ENCODE measurements around the gene WDFY4.

GRCh38 chr10:48883701-48884100, 199.0 kb downstream of the WDFY4 start:
- TF ChIP-seq, protein P1, sequence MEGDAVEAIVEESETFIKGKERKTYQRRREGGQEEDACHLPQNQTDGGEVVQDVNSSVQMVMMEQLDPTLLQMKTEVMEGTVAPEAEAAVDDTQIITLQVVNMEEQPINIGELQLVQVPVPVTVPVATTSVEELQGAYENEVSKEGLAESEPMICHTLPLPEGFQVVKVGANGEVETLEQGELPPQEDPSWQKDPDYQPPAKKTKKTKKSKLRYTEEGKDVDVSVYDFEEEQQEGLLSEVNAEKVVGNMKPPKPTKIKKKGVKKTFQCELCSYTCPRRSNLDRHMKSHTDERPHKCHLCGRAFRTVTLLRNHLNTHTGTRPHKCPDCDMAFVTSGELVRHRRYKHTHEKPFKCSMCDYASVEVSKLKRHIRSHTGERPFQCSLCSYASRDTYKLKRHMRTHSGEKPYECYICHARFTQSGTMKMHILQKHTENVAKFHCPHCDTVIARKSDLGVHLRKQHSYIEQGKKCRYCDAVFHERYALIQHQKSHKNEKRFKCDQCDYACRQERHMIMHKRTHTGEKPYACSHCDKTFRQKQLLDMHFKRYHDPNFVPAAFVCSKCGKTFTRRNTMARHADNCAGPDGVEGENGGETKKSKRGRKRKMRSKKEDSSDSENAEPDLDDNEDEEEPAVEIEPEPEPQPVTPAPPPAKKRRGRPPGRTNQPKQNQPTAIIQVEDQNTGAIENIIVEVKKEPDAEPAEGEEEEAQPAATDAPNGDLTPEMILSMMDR (IDR thresholded peaks at IDR 0.05; ENCODE audit: poor library complexity, severe bottlenecking), result no peak
- no peak for TF ChIP-seq EP300 (conservative IDR thresholded peaks at IDR 0.05; ENCODE audit: poor library complexity, severe bottlenecking)
- TF ChIP-seq, protein P2, sequence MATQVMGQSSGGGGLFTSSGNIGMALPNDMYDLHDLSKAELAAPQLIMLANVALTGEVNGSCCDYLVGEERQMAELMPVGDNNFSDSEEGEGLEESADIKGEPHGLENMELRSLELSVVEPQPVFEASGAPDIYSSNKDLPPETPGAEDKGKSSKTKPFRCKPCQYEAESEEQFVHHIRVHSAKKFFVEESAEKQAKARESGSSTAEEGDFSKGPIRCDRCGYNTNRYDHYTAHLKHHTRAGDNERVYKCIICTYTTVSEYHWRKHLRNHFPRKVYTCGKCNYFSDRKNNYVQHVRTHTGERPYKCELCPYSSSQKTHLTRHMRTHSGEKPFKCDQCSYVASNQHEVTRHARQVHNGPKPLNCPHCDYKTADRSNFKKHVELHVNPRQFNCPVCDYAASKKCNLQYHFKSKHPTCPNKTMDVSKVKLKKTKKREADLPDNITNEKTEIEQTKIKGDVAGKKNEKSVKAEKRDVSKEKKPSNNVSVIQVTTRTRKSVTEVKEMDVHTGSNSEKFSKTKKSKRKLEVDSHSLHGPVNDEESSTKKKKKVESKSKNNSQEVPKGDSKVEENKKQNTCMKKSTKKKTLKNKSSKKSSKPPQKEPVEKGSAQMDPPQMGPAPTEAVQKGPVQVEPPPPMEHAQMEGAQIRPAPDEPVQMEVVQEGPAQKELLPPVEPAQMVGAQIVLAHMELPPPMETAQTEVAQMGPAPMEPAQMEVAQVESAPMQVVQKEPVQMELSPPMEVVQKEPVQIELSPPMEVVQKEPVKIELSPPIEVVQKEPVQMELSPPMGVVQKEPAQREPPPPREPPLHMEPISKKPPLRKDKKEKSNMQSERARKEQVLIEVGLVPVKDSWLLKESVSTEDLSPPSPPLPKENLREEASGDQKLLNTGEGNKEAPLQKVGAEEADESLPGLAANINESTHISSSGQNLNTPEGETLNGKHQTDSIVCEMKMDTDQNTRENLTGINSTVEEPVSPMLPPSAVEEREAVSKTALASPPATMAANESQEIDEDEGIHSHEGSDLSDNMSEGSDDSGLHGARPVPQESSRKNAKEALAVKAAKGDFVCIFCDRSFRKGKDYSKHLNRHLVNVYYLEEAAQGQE (IDR thresholded peaks at IDR 0.05; ENCODE audit: borderline replicate concordance), result no peak
- no peak for TF ChIP-seq TAF1 (IDR thresholded peaks at IDR 0.05; ENCODE audit: low read depth)
- TF ChIP-seq EZH2 (IDR thresholded peaks at IDR 0.05; ENCODE audit: borderline replicate concordance, insufficient read depth, low read length, poor library complexity, severe bottlenecking), result no peak
- no peak for TF ChIP-seq MXI1 (conservative IDR thresholded peaks at IDR 0.05; ENCODE audit: poor library complexity, severe bottlenecking)
- no peak for TF ChIP-seq RAD21 (conservative IDR thresholded peaks at IDR 0.05)
